ENCODE results near the gene TH.
"Not testable (repeated sequence)": the region's sequence is repeated elsewhere in the genome, so short reads cannot be mapped to it uniquely, and the experiment has no call there.

TH gene

DNA sequence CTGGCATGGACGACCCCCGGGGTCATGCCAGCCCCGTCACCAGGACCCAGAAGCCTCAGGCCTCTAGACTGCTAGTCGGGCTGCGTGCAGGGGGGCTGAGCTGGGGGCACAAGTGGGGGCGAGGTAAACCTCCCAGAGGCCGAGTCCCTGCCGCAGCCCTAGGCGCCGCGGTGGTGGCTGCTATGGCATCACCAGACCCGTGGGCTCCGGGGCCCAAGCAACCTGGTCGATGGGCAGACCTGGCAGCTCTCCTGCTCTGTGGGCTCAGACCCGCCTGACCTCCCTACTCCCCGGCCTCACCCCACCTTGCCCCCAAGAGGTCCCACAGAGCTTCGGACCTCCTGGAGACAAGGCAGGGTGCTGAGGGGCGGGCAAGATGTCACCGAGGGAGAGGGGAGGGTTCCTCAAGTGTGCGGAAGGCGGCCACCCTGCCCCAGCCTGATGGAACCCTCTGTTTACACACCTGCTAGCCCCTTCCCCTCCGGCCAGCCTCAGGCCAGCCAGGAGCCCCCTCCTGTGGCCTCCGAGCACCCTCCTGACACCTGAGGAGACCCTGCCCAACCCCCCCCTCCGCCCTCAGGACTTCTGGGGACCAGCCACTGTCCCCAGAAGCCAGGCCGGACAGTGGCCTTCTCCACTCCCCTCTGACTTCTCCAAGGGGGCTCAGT lies 41.8 kb downstream of the TH start:
- no peak for DNase-seq (ENCODE audit: low read depth in 2 of 2)

DNA sequence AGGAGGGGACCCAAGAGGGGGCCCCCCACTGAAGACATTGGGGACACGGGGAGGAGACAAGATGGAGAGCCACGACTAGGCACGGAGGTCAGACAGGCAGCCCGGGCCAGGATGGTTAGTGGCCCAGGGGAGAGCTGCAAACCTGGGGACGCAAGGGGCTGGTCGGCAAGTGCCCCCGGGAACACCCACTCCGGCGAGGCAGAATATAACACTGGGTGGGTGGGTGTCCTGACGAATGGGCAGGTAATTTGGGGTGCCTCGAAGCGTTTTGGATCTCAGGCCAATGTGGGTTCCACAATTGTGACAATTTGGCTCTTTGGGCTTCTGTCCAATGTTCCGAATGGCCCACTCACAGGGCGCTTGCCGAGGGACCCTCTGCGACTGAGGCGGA lies 42.3 kb downstream of the TH start:
- DNase-seq (ENCODE audit: low read depth in 2 of 2), result no peak

DNA sequence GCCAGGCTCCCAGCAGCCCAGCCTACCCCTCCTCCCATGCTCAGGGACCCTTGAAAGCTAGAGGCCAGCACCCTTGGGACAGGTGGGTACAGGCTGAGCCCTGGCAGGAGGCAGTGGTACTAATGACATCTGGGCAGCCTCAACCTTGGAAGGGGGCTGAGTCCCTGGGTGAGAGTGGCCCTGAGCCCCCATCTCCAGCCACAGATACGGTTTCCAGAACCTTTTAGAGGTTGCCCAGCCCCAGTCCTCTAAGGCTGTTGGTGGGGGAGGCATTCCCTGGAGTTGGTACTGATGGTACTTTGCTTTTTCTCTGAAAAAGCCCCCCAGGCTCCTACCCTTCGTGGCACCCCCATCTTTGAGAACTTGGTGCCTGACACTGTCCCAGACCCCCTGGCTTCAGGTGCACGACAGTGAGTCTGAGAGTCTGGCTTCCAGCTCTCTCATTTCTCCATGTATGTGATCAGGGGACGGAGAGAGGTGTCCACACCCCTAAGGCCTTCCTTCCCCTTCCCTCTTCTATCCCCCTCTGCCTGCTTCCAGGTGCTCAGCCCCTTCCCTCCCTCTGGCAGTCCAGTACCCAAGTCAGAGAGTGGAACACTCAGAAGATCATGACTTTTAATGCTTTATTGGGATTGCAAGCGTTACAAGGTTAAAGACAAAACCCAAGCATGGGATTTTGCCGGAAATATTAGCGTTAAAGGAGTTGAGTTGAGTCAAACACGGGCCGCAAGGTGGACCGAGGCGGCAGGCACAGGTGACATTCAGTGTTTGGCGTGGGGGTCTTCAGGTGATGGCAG lies 42.9 kb downstream of the TH start:
- DNase-seq (ENCODE audit: low read depth in 2 of 2), result no peak

DNA sequence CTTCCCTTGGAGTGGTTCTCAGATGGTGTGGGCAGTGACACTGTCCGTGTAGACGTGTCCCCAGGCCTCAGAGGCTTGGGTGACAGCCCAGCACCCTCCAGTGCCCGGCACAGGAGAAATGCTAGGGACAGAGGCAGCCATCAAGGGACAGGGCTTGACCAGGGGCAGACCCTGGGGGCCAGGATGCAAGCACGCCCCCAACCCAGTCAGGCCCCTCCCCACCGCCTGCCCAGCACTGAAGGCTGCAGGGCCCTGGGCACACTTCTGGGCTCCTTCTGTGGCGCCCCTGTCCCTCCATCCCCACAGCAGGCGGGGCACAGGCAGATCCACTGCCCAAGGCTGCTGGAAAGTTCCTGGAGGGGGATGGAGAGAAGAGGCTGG lies 43.5 kb downstream of the TH start:
- no peak for DNase-seq (ENCODE audit: low read depth in 2 of 2)

DNA sequence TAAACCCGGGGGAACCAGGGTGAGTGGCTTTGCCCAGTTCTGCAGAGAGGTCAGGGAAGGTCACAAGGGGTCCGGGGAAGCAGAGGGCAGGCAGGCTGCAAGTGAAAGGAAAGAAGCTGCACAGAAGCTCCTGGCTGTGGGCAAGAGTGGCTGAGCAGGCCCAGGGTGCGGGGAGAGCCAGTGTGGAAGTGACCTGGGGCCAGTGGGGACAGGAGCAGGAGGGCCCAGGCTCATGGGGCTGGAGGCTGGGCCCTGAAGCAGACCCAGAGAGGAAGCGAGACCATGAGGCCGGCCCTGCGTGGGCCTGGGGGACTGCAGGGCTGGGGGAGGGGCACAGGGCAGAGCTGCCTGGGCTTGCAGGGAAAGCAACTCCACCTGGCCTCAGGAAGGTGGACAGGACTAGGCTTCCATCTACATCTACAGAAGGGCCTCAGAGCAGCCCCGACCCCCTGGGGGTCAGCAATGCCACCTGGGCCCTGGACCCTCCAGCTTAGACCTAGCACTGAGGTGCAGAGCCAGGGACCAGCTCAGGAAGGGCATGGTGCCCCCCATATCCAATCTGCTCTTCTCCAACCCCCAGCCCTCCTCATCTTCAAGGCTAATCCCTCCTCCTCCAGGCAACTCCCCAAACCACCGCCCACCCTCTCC lies 44.0 kb downstream of the TH start:
- DNase-seq (ENCODE audit: low read depth in 2 of 2), result no peak

DNA sequence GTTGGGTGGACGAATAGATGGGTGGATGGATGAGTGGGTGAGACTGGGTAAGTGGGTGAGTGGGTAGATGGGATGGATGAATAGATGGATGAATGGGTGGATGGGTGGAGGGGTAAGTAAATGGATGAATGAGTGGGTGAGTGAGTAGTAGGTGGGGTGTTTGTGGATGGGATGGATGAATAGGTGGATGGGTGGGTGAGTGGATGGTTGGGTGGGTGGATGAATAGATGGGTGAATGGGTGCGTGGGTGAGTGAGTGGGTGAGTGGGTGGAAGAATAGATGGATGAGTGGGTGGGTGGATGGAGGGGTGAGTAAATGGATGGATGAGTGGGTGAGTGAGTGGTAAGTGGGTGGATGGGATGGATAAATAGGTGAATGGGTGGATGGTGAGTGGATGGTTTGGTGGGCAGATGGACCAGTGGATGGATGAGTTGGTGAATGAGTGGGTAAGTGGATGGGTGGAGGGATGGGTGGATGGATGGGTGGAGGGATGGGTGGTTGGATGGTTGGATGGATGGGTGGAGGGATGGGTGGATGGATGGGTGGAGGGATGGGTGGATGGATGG lies 45.0 kb downstream of the TH start:
- DNase-seq (ENCODE audit: low read depth in 2 of 2), result no peak

DNA sequence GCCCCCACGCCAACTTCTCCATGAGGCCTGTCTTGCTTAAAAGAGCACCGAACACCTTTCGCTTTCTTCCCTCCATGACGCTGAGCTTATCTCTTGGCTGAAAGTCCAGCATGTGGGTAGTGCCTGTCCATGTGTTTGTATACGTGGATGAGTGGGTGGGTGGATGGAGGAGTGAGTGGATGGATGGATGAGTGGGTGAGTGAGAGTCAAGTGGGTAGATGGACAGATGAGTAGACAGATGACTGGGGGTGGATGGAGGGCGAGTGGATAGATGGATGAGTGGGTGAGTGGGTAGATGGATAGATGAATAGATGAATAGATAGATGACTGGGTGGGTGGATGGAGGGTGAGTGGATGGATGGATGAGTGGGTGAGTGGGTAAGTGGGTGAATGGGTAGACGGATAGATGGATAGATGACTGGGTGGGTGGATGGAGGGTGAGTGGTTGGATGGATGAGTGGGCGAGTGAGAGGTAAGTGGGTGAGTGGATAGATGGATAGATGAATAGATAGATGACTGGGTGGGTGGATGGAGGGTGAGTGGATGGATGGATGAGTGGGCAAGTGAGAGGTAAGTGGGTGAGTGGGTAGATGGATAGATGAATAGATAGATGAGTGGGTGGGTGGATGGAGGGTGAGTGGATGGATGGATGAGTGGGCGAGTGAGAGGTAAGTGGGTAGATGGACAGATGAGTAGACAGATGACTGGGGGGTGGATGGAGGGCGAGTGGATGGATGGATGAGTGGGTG lies 46.7 kb downstream of the TH start:
- DNase-seq (ENCODE audit: low read depth in 2 of 2), result not testable (repeated sequence)

DNA sequence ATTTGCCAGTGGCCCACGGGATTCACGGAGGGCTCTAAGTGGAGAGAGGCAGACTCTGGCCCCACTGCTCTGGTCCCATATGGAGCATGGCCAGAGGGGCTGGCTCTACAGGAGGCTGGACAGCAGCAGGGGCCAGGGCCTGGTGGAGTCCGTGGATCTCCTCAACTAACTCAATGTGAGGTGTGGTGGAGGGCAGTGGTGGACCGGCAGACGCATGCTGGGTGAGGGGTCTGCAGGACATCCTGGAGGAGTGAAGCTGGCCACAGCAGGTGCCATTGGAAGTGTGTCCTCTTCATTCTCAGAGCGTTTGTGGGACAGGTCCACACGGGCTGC lies 48.0 kb downstream of the TH start:
- DNase-seq (ENCODE audit: low read depth in 2 of 2), result no peak

DNA sequence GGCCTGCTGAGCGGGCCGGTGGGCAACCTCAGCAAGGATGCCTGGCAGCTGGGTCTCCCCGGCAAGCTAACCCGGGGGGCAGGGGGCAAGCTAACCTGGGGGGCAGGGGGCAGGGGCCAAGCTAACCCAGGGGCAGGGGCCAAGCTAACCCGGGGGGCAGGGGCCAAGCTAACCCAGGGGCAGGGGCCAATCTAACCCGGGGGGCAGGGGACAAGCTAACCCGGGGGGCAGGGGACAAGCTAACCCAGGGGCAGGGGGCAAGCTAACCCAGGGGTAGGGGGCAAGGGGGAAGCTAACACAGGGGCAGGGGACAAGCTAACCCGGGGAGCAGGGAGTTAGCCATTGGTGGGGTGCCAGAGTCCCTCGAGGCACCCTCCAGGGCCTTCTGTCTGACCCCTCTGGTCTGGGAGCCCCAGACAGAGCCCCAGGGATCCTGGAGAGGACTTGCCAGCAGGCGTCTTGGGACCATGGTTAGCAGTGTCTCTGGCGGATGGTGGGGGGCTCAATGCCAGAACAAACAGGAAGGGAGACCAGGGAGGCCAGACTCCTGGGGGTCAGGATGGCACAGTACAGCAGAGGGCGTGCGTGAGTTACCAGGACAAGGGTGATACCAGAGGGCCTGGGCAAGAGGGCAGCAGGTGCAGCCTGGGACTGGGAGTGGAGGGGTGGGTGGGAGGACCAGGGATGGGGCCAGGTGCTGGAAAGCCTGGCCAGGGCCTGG lies 48.5 kb downstream of the TH start:
- no peak for DNase-seq (ENCODE audit: low read depth in 2 of 2)

DNA sequence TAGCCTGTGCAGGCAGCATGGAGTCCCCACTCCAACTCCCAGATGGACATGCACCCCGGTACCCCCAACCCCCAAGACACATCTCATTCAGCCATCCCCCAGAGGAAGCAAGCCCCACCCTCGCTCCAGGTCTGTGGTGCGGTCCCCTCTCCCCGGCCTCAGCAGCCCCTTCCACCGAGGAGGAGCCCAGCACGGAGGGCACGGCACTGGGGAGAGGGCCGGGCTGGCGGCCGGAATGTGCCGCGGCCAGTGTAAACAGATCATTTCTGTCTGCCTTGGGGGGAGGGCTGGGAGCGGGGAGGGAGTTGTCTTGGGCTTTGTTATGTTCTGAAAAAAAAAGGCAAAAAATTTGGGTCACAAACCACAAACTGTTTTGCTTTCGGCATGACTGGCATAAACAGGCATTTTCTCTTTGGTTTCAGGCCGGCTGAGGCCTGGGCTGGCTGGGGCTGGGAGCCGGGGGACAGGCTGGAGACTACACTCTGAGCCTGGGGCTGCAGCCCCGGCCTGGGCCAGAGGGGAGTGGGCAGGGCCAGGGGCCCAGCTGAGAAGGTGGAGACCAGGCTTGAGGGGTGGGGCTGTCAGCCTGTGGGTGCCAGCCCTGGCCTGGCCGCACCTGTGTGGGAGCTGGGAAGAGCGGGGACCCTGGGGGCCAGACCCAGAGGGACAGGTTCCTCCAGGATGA lies 49.3 kb downstream of the TH start:
- DNase-seq (ENCODE audit: low read depth in 2 of 2), result no peak

DNA sequence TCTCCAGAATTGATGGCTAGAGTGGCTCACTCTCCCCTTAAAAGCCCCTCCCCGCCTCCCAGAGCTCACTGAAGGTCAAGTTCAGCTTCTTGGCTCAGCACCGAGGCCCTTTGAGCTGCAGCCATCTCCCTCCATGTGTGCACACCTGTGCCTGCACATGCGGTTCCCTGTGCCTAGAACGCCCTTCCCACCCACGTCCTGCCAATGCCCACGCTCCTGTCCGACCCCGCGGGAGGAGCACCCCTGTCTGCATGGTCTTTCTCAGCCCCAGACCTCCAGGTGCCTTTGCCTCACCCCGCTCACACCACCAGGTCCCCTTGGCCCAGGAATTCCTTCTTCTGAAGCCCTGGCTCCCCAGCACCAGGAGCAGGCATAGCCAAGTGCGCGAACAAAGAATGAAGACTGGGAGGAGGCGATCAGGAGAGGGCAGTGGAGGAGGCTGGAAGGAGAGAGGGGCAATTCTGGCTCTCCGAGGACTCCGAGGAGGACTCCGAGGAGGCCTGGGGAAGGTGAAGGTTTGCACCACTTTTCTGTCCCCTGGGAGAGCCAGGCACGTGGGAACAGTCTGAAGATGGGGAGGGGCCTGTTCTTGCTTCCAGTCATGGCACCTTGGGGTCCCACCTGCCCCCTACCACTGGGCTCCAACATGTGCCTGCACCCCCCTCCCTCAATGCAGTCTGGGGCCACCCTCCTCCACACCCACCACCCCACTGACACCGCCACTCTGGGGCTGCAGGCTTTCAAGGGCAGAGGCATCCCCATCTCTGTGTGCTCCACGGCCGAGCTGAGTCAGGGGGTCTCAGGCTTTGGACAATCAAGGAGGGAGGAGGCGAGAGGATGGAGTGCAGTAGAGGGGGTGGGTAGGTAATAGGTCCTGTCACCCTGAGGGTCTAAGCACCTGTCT lies 50.1 kb downstream of the TH start:
- DNase-seq (ENCODE audit: low read depth in 2 of 2), result no peak

DNA sequence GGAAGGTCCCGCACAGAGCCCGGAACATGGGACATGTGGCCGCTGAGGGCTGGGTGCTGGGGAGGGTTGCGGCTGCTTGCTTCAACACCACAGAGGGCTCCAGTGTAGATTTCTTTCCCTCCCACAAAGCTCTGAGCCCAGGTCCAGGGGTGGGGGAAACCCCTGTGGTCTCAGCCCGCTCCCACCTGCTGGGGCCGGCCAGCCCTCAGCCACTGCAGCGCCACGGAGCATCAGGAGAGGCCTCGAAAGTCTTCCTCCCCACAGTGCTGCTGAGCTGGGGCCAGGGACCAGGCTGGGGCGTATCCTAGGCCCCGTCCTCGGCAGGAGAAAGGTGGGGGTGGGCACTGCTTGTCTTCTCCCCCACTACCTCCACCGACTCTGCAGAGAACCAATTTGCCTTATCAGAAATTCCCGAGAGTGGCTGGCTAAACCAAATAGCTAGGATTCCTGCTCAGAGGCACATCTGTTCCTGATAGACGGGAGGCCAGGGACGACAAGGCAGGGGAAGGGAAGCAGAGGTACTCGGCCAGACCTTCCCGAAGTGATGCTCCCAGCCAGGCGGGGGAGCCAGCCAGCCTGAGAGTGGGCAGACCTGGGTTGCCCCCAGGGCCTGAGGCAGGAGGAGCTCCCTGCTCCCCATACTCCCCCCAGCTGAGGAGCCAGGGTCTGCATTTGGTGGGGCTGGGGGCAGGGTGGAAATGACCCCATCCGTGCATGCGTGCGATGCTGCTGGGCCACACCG lies 51.1 kb downstream of the TH start:
- DNase-seq (ENCODE audit: low read depth in 2 of 2), result peak; percentile 34 to 50

DNA sequence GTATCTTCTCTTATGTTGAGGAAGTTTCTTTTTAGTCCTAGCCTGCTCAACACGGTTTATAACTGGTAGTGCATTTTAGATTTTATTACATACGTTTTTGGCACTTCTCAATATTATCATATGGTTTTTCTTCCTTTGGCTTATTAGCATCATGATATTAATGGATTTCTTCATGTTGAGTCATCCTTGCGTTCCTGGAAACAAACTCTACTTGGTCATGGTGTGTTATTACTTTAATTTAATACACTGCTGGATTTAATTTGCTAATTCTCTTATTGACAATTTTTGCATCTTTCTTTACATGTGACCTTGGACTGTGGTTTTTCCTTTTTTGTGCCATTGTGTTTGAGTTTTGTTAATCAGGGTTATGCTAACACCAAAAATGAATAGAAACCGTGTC lies 52.9 kb downstream of the TH start:
- DNase-seq (ENCODE audit: low read depth in 2 of 2), result peak; percentile 29 to 31

DNA sequence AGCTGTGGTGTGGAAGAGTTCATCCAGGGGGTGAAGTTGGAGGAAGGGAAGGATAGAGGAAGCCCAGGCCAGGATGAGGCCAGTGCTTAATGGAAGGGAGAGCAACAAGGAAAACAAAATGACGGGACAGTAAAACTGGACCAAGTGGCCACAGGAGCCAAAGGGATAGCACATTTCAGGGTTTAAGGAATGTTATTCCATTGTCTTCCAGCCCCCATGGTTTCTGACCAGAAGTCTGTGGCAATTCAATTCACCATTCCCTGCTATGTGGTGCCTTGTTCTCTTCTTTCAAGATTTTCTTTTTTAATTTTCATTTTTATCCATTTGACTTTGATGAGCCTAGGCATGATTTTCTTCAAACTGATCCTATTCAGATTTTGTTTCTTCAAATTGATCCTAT lies 54.9 kb downstream of the TH start:
- DNase-seq (ENCODE audit: low read depth in 2 of 2), result no peak

DNA sequence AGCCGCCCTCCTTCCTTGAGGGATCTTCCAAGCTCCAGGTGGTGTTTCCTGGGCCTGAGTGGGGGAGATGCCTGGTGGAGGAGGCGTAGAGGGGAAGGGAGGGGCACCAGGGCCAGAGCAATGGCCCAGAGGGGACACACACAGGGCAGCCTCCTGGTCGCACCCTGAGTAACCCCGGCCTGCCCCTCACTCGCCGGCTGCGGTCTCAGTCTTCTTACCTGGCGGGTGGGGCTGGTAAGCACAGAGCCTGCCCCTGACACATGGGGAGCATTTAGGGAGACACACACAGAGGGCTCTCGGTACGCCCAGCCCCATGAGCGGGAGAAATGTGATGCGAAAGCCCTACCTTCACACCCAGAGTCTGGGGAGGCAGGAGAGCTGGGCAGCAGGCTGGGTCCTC lies 56.3 kb downstream of the TH start:
- no peak for DNase-seq (ENCODE audit: low read depth in 2 of 2)

DNA sequence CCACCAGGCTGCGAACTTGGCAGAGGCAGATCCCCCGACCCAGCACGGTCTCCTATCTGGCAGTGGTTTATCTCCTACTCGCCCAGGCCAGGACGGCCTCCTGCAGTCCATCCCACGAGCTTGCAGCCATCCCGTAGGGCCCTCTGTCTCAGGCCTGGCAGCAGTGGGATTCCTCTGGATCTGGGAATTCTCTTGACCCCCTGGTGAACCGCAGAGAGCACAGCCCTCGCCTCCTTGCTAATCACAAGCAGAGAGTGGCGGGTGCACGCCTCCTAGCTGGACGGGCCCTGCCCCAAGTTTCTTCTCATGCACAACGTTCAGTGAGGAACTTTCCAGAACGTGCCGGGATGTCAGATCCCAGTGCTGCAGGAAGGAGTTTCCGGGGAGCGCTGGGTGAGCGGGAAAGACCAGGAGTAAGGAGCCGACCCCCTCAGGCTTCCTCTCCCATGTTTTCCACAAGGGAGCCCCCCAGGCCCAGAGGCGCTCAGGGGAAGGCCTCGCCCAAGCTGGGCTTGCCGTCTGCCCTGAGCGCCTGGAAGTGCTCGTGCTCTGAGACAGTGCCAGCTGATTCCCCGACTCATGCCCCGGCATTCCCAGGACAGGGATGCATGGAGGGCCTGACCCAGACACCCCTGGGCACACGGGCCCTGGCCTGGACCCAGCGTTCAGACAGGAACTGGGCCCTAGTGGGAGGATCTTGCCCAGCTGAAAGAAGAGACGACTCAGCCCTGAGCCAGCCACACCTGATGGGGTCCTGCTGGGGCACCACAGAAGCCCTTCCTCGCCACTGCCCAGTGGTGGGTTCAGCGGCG lies 57.0 kb downstream of the TH start:
- DNase-seq (ENCODE audit: low read depth in 2 of 2), result no peak

All from fibroblast of skin of left quadriceps (primary cell).